ENCODE measurements around the gene THOC2.

DNA sequence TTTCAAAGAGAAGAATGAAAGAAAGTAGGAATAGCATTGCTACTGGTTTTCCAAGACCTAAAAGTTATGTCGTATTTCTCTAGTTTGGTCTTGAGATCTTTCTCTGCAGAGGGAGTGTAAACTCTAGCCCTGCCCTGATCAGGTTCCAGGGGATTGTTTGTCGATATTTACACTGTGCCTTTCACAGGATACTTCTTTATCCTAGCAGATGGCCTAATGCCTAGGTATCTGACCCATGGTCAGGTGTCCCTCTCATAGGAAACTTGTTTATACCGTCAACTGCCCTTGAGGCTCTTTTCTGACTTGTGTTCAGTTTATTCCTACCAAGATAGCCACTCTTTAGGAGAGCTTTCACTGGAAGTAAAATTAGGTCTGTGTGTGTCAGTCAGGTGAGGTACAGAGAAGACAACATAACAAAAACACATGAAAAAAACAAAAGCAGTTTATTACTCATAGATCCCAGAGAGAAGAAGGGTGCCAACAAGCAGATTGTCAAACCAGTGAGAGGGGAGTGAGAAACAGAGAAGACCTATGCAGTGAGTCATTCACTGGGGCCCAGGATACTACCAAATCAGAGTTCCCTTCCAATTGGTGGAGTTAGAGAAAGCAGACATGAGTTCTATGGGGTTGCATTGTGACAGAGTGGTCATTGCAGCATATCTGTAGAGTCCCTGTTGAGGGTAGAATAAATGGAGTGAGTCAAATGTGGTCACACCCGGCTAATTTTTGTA lies 40.6 kb upstream of the THOC2 start:
- TF ChIP-seq, protein P1, sequence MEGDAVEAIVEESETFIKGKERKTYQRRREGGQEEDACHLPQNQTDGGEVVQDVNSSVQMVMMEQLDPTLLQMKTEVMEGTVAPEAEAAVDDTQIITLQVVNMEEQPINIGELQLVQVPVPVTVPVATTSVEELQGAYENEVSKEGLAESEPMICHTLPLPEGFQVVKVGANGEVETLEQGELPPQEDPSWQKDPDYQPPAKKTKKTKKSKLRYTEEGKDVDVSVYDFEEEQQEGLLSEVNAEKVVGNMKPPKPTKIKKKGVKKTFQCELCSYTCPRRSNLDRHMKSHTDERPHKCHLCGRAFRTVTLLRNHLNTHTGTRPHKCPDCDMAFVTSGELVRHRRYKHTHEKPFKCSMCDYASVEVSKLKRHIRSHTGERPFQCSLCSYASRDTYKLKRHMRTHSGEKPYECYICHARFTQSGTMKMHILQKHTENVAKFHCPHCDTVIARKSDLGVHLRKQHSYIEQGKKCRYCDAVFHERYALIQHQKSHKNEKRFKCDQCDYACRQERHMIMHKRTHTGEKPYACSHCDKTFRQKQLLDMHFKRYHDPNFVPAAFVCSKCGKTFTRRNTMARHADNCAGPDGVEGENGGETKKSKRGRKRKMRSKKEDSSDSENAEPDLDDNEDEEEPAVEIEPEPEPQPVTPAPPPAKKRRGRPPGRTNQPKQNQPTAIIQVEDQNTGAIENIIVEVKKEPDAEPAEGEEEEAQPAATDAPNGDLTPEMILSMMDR (IDR thresholded peaks at IDR 0.05), result no peak
- no peak for TF ChIP-seq POLR2A (IDR thresholded peaks at IDR 0.05)
- TF ChIP-seq POLR2AphosphoS5 (IDR thresholded peaks at IDR 0.05; ENCODE audit: insufficient read depth in 1 of 2, low read depth in 1 of 2), result no peak

Data from vagina (tissue), 2 donors.